Loucy (cell line): ENCODE measurements around the gene GC.
"Not testable (repeated sequence)": the region's sequence is repeated elsewhere in the genome, so short reads cannot be mapped to it uniquely, and the experiment has no call there.

Experiments
- CTCF ChIP-seq: fragments of 200-600 bp; sonication (generic); conservative IDR thresholded peaks from 2 replicates; pipeline ENCODE4 v1.5.1; 2014; ENCODE audit warnings: mild to moderate bottlenecking, antibody characterized with exemption, low read length
- EZH2phosphoT487 ChIP-seq: fragments of 200-600 bp; IDR thresholded peaks from 2 replicates; pipeline ENCODE4 v1.6.1; 2018; ENCODE audit warnings: antibody characterized with exemption, mild to moderate bottlenecking, moderate library complexity, borderline replicate concordance

- not testable (repeated sequence) for TF ChIP-seq EZH2phosphoT487, CTCF
Observed at GRCh38 chr4:71809805-71810204, 25.9 kb upstream of the GC start.
